Panc1 (cell line): ENCODE results near the gene DUSP18. TPM values are rescaled to one million over a fixed set of nuclear protein-coding genes. Genes with fewer than 3 reads are reported as not detected.

ENCODE experiments used
- ATAC-seq: fragments of 200-7000 bp; cut with Tn5 transposase; 2 replicates; pipeline ENCODE4 v1.9.1; 2020; ENCODE audit warnings: mild to moderate bottlenecking, moderate library complexity
- BruUV-seq: library from RNA; stranded (reverse); fragments of 400-500 nt; replicated peaks from 2 replicates; lab custom pipeline; 2021; lab: Mats Ljungman, UMichigan
- CTCF ChIA-PET: fragments of 300-600 bp; sonication (Branson Sonifier 250); formaldehyde crosslinking; loops from one replicate; lab custom pipeline; 2022; ENCODE audit warnings: antibody characterized with exemption; lab: Charles Lee
- POLR2A ChIA-PET: fragments of 300-600 bp; sonication (Branson Sonifier 250); formaldehyde crosslinking; loops from one replicate; lab custom pipeline; 2022; ENCODE audit warnings: antibody characterized with exemption; lab: Charles Lee
- DNase-seq: peaks from one replicate; pipeline ENCODE4 v3.0.0-alpha.2; 2010; ENCODE audit warnings: low read depth, low spot score
- H3K27ac ChIP-seq: 2 replicates; pipeline ENCODE4 v1.5.1; 2011; ENCODE audit warnings: mild to moderate bottlenecking, low read length, inconsistent platforms
- H3K27me3 ChIP-seq: fragments of 200-500 bp; sonication (Bioruptor generic); 2 replicates; pipeline ENCODE4 v1.6.0; 2014; ENCODE audit warnings: low read length, inconsistent platforms; ENCODE audit not compliant: control insufficient read depth, insufficient read depth
- H3K36me3 ChIP-seq: fragments of 200-500 bp; sonication (Bioruptor generic); 2 replicates; pipeline ENCODE4 v1.5.1; 2014; ENCODE audit warnings: inconsistent platforms, mild to moderate bottlenecking, low read length, moderate library complexity; ENCODE audit not compliant: control insufficient read depth, insufficient read depth
- H3K4me1 ChIP-seq: 2 replicates; pipeline ENCODE4 v1.5.1; 2011; ENCODE audit warnings: inconsistent platforms, mild to moderate bottlenecking, low read length, moderate library complexity; ENCODE audit not compliant: control insufficient read depth, insufficient read depth
- H3K4me3 ChIP-seq, 2 experiments: 2 replicates each; pipeline ENCODE4 v1.5.1; 2011 to 2012; ENCODE audit warnings: low read depth in 2 of 2, low read length in 2 of 2, mild to moderate bottlenecking in 2 of 2, inconsistent platforms in 1 of 2, moderate library complexity in 1 of 2
- H3K9me3 ChIP-seq: fragments of 200-500 bp; sonication (Bioruptor generic); 2 replicates; pipeline ENCODE4 v1.5.1; 2014; ENCODE audit warnings: low read depth, mild to moderate bottlenecking, inconsistent platforms, low read length, moderate library complexity; ENCODE audit not compliant: control insufficient read depth, insufficient read depth
- CTCF ChIP-seq: fragments of 450-650 bp; IDR thresholded peaks from 2 replicates; pipeline ENCODE4 v1.5.1; 2017; ENCODE audit warnings: mild to moderate bottlenecking
- POLR2AphosphoS5 ChIP-seq: IDR thresholded peaks from 2 replicates; pipeline ENCODE4 v1.6.1; 2012; ENCODE audit warnings: mild to moderate bottlenecking, low read depth, low read length, moderate library complexity
- REST ChIP-seq, 2 experiments: IDR thresholded peaks; 2 replicates each; pipeline ENCODE4 v1.6.1; 2011 to 2012; ENCODE audit warnings: low read depth in 2 of 2, control low read depth in 1 of 2, low read length in 1 of 2, mild to moderate bottlenecking in 1 of 2, moderate library complexity in 1 of 2; ENCODE audit not compliant: insufficient read depth in 1 of 2
- SIN3A ChIP-seq: IDR thresholded peaks from 2 replicates; pipeline ENCODE4 v1.6.1; 2012; ENCODE audit warnings: low read depth, mild to moderate bottlenecking, low read length, moderate library complexity, borderline replicate concordance; ENCODE audit not compliant: insufficient read depth
- TCF7L2 ChIP-seq: IDR thresholded peaks from 2 replicates; pipeline ENCODE4 v1.6.1; 2011; ENCODE audit warnings: mild to moderate bottlenecking, low read depth, low read length, inconsistent platforms
- in situ Hi-C: cut with HindIII; loops from 2 replicates; pipeline ENCODE4 v1.10.0; 2016; ENCODE audit warnings: low sequenced_read_pairs, low pct_unique_long_range_greater_than_20kb
- intact Hi-C: fragments of 100-400 bp; cut with micrococcal nuclease; formaldehyde crosslinking; loops from one replicate; pipeline ENCODE4 v1.10.0; 2022; ENCODE audit not compliant: unreplicated experiment
- total RNA-seq: library from RNA; stranded (reverse); gene quantifications from one replicate; pipeline ENCODE4 v1.2.1, GENCODE V29; 2021; ENCODE audit not compliant: unreplicated experiment

Gene DUSP18
- total RNA-seq, 1 experiment from 2014 or later = 15.4 TPM

- POLR2A ChIA-PET = no interaction called here
- intact Hi-C loops = no loop called here
- DNase-seq (no peak), ATAC-seq (no peak)
- Histone ChIP-seq H3K27ac (no peak overlapping the region), H3K4me1 (no peaks in the 10 kb centered on the region; the same call in 1 of the 2 replicates), H3K27me3 (no peaks in the 10 kb centered on the region), H3K9me3 (no peaks in the 10 kb centered on the region), H3K36me3 (no peaks in the 10 kb centered on the region), H3K4me3 (peak overlapping the region; percentile 49 to 61; a peak in 3 of 4 replicates)
- in situ Hi-C loops = no loop called here
- TF ChIP-seq TCF7L2 (no peak), REST (IDR thresholded peaks at IDR 0.05; ENCODE audit: insufficient read depth in 1 of 2, low read depth in 2 of 2, low read length in 1 of 2) (no peak), SIN3A (no peak), POLR2AphosphoS5 (no peak), CTCF (no peak)
- CTCF ChIA-PET = interaction anchor here (0.6 kb wide), 1 partner anchor 101 kb away, joined by 5 read pairs; no protein-coding TSS in a partner anchor
- no TSS peak for BruUV-seq
Measured at GRCh38 chr22:30695871-30696655, 28.4 kb upstream of the DUSP18 start.

- no peak for TF ChIP-seq SIN3A
- no peak for TF ChIP-seq REST (IDR thresholded peaks at IDR 0.05; ENCODE audit: insufficient read depth in 1 of 2, low read depth in 2 of 2, low read length in 1 of 2)
- TF ChIP-seq POLR2AphosphoS5 = no peak
- no peak for TF ChIP-seq CTCF
- no peak for TF ChIP-seq TCF7L2
- no TSS peak for BruUV-seq
- in situ Hi-C loops (no loop called here), intact Hi-C loops (no loop called here)
- ATAC-seq (no peak; the same call in 1 of the 2 replicates), DNase-seq (no peak)
- no peaks in the 10 kb centered on the region for H3K36me3 ChIP-seq
- no peaks in the 10 kb centered on the region for H3K9me3 ChIP-seq
- no peaks in the 10 kb centered on the region for H3K27me3 ChIP-seq
- no peaks in the 10 kb centered on the region; the same call in 1 of the 2 replicates for H3K4me1 ChIP-seq
- POLR2A ChIA-PET = no interaction called here
- CTCF ChIA-PET = interaction anchor here (0.6 kb wide), 1 partner anchor 101 kb away, joined by 5 read pairs; no protein-coding TSS in a partner anchor
- peak overlapping the region; percentile 59; the same call in 1 of the 2 replicates for H3K27ac ChIP-seq
- H3K4me3 ChIP-seq = peak overlapping the region; percentile 49 to 61
Measured at GRCh38 chr22:30695351-30695851, 27.7 kb upstream of the DUSP18 start.
